Type B pancreatic cell (in vitro differentiated cells): ENCODE measurements around the gene SNRPN. TPM values are rescaled to one million over a fixed set of nuclear protein-coding genes. Genes with fewer than 3 reads are reported as not detected.
"Not testable (repeated sequence)": the region's sequence is repeated elsewhere in the genome, so short reads cannot be mapped to it uniquely, and the experiment has no call there.

ENCODE experiments used
- DNase-seq: peaks from one replicate; pipeline ENCODE4 v3.0.0; 2021; ENCODE audit warnings: mixed read lengths; ENCODE audit not compliant: unreplicated experiment; ENCODE audit errors: extremely low spot score
- H3K27ac Mint-ChIP-seq: 2 replicates; pipeline ENCODE4 v1.8.0; 2021; ENCODE audit warnings: mild to moderate bottlenecking, mixed read lengths
- H3K27me3 Mint-ChIP-seq: 2 replicates; pipeline ENCODE4 v1.8.0; 2021; ENCODE audit warnings: mixed read lengths
- H3K36me3 Mint-ChIP-seq: 2 replicates; pipeline ENCODE4 v1.8.0; 2021; ENCODE audit warnings: mixed read lengths
- H3K4me1 Mint-ChIP-seq: one replicate; pipeline ENCODE4 v1.8.0; 2021; ENCODE audit warnings: mixed read lengths; ENCODE audit not compliant: unreplicated experiment
- H3K4me3 Mint-ChIP-seq: 2 replicates; pipeline ENCODE4 v1.8.0; 2021; ENCODE audit warnings: mild to moderate bottlenecking, mixed read lengths
- H3K9me3 Mint-ChIP-seq: 2 replicates; pipeline ENCODE4 v1.8.0; 2021; ENCODE audit warnings: mixed read lengths
- CTCF ChIP-seq: fragments of 200-600 bp; sonication (generic); conservative IDR thresholded peaks from 2 replicates; pipeline ENCODE4 v1.5.0; 2021; ENCODE audit warnings: antibody characterized with exemption, mild to moderate bottlenecking
- long read RNA-seq: library from polyadenylated mRNA; unstranded; transcript quantifications from one replicate; pipeline ENCODE4 v2.0.0, GENCODE V29; 2020
- total RNA-seq: library from RNA; stranded (reverse); gene quantifications from 2 replicates; pipeline ENCODE4 v1.2.1, GENCODE V29; 2021; ENCODE audit warnings: low replicate concordance

SNRPN gene
- total RNA-seq = 91.8 and 106 TPM in 2 replicates
- long read RNA-seq, transcript SNRPN-202 (10 exons, 1,528 nt) = major isoform, 332 of 409 reads
- long read RNA-seq, partial matches to known transcripts = 13 of 409 reads
- long read RNA-seq, other reads (novel, unspliced or antisense) = 54 of 409 reads

DNA sequence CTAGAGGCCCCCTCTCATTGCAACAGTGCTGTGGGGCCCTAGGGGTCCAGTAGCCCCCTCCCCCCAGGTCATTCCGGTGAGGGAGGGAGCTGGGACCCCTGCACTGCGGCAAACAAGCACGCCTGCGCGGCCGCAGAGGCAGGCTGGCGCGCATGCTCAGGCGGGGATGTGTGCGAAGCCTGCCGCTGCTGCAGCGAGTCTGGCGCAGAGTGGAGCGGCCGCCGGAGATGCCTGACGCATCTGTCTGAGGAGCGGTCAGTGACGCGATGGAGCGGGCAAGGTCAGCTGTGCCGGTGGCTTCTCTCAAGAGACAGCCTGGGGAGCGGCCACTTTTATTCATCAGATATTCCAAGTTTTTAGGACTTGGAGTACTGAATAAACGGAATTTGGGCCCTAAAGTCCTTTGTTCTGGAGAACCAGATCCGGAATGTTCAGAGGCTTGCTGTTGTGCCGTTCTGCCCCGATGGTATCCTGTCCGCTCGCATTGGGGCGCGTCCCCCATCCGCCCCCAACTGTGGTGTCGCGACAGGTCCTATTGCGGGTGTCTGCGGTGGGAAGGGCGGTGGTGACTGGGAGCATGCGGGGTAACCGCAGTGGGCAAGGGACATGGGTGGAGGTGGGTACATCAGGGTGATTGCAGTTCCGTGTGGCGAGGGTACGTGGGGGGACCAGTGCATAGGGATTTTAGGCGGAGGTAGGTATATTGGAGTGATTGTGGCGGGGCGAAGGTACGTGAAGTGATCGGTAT, at the start of gene SNRPN, which contains the start of gene SNURF:
SNRPN (plus strand) TSS at position 205 of the 748 bp plus-strand sequence. CDS start 19,467 bp downstream, outside the sequence.
SNURF (plus strand) TSS at position 205 of the 748 bp plus-strand sequence; CDS start at position 267, 62 bp downstream.
- Mint-ChIP-seq H3K4me1 (no peaks in the 10 kb centered on the region), H3K27ac (peak within 1 kb of the TSS; percentile 96)

GRCh38 chr15:24916305-24917009, 38.3 kb upstream of the SNRPN start:
- no peak for DNase-seq
- no peaks in the 10 kb centered on the region for H3K4me1 Mint-ChIP-seq
- no peak overlapping the region for H3K27ac Mint-ChIP-seq
- no peak overlapping the region for H3K4me3 Mint-ChIP-seq
- no peak for TF ChIP-seq CTCF
- no peaks in the 10 kb centered on the region for H3K36me3 Mint-ChIP-seq
- no peaks in the 10 kb centered on the region for H3K27me3 Mint-ChIP-seq
- H3K9me3 Mint-ChIP-seq = peaks cover 5% of the 10 kb centered on the region

More for the DNA sequence above, at the start of gene SNRPN, which contains the start of gene SNURF:
- no peak for TF ChIP-seq CTCF
- peak; percentile 79 for DNase-seq
- no peaks in the 10 kb centered on the region for H3K36me3 Mint-ChIP-seq
- H3K9me3 Mint-ChIP-seq = no peaks in the 10 kb centered on the region
- H3K27me3 Mint-ChIP-seq = no peaks in the 10 kb centered on the region
- H3K4me3 Mint-ChIP-seq = peak within 1 kb of the TSS; percentile 93

GRCh38 chr15:24917431-24917830, 37.4 kb upstream of the SNRPN start:
- no peak for DNase-seq
- Mint-ChIP-seq H3K9me3 (peaks cover 5% of the 10 kb centered on the region), H3K27me3 (no peaks in the 10 kb centered on the region), H3K27ac (no peak overlapping the region), H3K4me1 (no peaks in the 10 kb centered on the region), H3K36me3 (no peaks in the 10 kb centered on the region), H3K4me3 (no peak overlapping the region)
- no peak for TF ChIP-seq CTCF

- Mint-ChIP-seq H3K9me3 (peaks cover 5% of the 10 kb centered on the region), H3K36me3 (no peaks in the 10 kb centered on the region), H3K4me1 (no peaks in the 10 kb centered on the region), H3K27ac (peak overlapping the region; percentile 35), H3K27me3 (no peaks in the 10 kb centered on the region), H3K4me3 (peak overlapping the region; percentile 64)
- no peak for DNase-seq
- TF ChIP-seq CTCF = no peak
Measured at GRCh38 chr15:24919446-24919845, 35.3 kb upstream of the SNRPN start.

DNA sequence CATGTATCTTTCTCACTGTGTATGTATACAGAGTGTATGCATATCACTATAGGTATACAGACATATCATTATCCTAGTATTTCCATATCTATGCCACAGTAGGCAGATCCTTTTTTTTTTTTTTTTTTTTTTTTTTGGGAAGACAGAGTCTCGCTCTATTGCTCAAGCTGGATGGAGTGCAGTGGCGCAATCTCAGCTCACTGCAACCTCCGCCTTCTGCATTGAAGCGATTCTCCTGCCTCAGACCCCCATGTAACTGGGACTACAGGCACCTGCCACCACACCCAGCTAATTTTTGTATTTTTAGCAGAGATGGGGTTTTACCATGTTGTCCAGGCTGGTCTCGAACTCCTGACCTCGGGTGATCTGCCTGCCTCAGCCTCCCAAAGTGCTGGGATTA, 32.0 kb upstream of the SNRPN start:
- not testable (repeated sequence) for H3K36me3 Mint-ChIP-seq, H3K4me1 Mint-ChIP-seq, H3K4me3 Mint-ChIP-seq, DNase-seq, H3K27me3 Mint-ChIP-seq, H3K9me3 Mint-ChIP-seq, H3K27ac Mint-ChIP-seq

DNA sequence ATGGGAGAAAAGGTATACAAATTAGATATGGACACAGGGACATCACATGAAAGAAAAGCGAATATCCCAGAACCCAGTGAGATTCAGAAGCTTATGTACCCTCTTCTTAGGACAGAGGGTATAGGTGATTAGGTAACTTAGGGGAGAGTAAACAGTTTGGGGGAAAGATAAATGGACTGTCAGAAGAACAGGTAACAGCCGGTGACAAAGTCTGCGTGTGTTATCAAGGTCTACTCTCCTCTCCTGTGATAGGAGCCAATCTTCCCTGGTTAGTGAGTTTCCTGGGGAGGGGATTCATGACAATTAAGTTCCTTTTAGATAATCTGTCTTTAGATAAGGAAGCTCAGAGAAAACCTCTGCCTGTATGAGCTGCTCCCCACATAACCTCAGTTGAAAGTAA, 30.6 kb upstream of the SNRPN start:
- Mint-ChIP-seq H3K27ac (no peak overlapping the region), H3K4me3 (no peak overlapping the region)

More for the DNA sequence above, 30.6 kb upstream of the SNRPN start:
- no peaks in the 10 kb centered on the region for H3K4me1 Mint-ChIP-seq
- TF ChIP-seq CTCF = no peak
- peaks cover 2% of the 10 kb centered on the region for H3K36me3 Mint-ChIP-seq
- H3K27me3 Mint-ChIP-seq = no peaks in the 10 kb centered on the region
- DNase-seq = no peak
- no peaks in the 10 kb centered on the region for H3K9me3 Mint-ChIP-seq
